Neural progenitor cell (in vitro differentiated cells): ENCODE measurements around the gene GPR156.

Experiments
- EZH2phosphoT487 ChIP-seq: fragments of 200-600 bp; sonication (generic); IDR thresholded peaks from 2 replicates; pipeline ENCODE4 v1.6.1; 2017; ENCODE audit warnings: antibody characterized with exemption
- TF ChIP-seq, protein P1 (sequence below): fragments of 200-600 bp; sonication (generic); IDR thresholded peaks from 2 replicates; pipeline ENCODE4 v1.5.1; 2017; ENCODE audit warnings: antibody characterized with exemption, mild to moderate bottlenecking

DNA sequence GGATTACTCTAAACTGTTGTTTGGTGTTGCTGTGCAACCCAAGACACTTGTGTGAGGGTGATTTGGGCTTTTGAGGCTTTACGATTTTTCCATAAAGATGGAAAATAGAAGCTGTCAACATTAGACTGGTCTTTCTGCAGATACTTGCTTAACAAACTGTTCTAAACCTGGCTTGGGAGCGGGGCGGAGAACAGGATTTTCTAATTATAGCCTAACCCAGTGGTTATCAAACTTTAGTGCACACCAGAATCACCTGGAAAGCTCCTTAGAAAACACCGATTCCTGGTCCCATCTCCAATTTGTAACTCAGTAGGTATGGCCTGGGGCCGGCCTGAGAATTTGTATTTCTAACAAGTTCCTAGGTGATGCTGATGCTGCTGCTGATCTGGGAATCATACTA lies 19.0 kb downstream of the GPR156 start:
- TF ChIP-seq, protein P1, sequence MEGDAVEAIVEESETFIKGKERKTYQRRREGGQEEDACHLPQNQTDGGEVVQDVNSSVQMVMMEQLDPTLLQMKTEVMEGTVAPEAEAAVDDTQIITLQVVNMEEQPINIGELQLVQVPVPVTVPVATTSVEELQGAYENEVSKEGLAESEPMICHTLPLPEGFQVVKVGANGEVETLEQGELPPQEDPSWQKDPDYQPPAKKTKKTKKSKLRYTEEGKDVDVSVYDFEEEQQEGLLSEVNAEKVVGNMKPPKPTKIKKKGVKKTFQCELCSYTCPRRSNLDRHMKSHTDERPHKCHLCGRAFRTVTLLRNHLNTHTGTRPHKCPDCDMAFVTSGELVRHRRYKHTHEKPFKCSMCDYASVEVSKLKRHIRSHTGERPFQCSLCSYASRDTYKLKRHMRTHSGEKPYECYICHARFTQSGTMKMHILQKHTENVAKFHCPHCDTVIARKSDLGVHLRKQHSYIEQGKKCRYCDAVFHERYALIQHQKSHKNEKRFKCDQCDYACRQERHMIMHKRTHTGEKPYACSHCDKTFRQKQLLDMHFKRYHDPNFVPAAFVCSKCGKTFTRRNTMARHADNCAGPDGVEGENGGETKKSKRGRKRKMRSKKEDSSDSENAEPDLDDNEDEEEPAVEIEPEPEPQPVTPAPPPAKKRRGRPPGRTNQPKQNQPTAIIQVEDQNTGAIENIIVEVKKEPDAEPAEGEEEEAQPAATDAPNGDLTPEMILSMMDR = no peak
- TF ChIP-seq EZH2phosphoT487 = no peak
